ENCODE results near the gene FAM13A. TPM values are rescaled to one million over a fixed set of nuclear protein-coding genes. Genes with fewer than 3 reads are reported as not detected.
A peak's percentile ranks its signal among the peaks of the same experiment; 100 is the strongest.
"Not testable (repeated sequence)": the region's sequence is repeated elsewhere in the genome, so short reads cannot be mapped to it uniquely, and the experiment has no call there.

FAM13A gene
- total RNA-seq, 1 experiment from 2014 or later = 11.4 TPM

DNA sequence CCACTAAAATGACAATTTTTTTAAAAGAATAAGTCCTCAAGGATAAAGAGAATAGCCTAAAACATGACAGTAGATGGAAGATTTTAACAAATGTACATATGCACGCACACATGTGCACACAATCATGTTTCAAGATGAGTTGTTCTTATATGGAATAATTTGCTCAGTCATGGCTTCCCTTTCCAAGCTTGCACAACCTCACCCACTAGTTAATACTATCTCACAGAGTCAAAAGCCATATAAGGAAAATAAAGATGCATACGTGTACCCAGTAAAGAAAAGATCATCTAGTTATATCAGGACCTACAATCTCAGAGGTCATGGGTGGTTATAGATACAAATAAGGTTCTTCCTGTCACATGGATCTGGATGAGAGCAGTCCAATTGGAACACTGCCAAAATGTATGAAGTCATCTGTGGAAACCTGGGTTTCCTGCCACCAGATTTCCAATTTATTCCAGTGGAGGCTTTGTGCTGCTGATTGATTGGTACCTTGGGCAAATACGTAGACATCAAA lies 56.1 kb downstream of the FAM13A start:
- DNase-seq (ENCODE audit: low read depth) = peak; percentile 83

GRCh38 chr4:89000382-89000781 lies 56.6 kb downstream of the FAM13A start:
- no peak for DNase-seq (ENCODE audit: low read depth)

DNA sequence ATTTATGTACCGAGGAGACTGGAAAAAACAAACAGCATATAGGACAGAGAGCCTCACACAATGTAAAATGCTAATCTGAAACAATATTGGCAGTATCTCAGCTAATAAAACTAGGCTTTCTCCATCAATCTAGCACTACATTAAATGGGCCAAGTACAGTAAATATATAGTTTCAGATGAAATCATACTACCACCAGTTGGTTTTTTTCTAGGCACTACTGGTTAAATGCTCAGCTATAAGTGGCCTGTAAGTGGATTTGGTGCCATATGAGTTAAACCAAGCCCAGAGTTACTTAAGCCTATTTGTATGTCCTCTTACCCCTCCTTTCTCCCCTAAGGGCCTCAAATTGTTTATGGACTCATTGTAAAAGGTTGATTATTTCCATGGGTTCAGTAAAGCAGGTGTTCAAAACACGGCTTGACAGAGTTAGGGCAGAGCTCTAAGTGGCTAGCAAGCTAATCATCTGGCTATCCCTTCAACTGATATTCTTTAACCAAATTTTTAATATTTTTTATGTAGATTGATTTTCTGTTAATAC lies 57.5 kb downstream of the FAM13A start:
- DNase-seq (ENCODE audit: low read depth) = no peak

GRCh38 chr4:88998891-88999290 lies 58.1 kb downstream of the FAM13A start:
- DNase-seq (ENCODE audit: low read depth) = no peak

GRCh38 chr4:88998001-88998400 lies 59.0 kb downstream of the FAM13A start:
- DNase-seq (ENCODE audit: low read depth) = no peak

DNA sequence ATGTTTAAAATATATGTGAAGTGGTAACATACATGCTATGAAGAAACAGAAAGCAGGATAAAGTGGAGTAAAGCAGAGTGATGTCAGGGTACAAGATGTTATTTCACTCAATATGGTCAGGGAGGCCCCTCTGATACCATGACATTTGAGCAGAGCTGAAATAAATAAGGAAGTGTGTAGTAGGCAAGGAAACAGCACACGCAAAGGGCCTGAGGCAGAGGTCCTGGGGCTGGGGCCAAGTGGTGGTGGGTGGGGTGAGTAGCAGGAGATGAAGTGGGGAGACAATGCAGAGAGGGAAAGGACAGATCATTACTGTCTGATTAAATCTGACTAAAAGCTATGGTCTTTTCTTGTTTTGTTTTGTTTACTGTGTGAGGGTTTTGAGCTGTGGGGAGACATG lies 61.1 kb downstream of the FAM13A start:
- no peak for DNase-seq (ENCODE audit: low read depth)

DNA sequence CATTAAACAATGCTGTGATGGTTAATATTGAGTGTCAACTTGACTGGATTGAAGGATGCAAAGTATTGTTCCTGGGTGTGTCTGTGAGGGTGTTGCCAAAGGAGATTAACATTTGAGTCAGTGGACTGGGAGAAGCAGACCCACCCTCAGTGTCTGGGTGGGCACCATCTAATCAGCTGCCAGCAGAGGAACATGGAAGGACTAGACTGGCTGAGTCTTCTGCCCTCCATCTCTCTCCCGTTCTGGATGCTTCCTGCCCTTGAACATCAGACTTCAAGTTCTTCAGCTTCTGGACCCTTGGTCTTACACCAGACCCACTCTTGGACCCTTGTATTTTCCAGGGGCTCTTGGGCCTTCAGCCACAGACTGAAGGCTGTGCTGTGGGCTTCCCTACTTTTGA lies 61.7 kb downstream of the FAM13A start:
- not testable (repeated sequence) for DNase-seq (ENCODE audit: low read depth)

GRCh38 chr4:88993246-88993645 lies 63.7 kb downstream of the FAM13A start:
- DNase-seq (ENCODE audit: low read depth) = no peak

GRCh38 chr4:88991746-88992145 lies 65.2 kb downstream of the FAM13A start:
- DNase-seq (ENCODE audit: low read depth) = peak; percentile 50

DNA sequence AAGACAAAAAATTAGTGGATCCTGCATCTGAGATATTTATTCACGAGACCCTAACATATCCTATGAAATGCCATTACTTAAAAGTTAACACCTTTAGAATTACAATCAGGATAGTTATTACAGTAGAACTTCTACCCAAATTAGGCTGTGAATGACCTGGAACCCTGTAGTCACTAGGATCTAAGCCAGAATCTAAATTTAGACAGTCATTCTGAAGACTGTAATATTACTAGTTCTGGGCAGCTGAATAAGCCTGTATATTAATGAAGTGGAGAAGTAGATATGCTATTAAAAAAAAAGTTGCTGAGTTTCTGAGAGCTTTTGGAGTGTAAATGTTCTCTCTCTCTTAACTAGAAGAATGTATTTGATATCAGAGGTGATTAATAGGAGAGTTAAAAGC lies 67.0 kb downstream of the FAM13A start:
- no peak for DNase-seq (ENCODE audit: low read depth)

DNA sequence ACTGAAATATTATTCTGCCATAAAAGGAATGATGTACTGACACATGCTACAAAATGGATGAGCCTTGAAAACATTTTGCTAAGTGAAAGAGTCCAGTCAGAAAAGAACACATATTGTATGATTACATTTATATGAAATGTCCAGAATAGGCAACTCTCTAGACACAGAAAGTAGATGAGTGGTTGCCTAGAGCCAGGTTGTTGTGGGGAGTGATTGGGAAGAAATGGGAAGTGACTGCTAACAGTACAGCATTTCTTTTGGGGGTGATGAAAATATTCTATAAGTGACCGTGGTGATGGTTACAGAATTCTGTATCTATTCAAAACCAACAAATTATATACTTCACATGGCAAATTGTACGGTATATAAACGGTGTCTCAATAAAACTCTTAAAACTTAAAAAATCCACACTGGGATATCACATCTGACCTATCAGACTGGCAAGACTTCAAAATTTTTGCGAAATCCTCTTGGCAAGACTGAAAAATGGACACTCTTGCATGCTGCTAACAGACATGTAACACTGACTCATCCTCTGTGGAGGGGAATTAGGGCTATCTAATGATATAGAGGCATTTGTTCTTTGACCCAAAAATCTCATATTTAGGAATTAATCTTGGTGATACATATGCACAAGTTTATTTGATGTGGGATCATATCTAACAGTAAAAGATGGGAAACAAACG lies 71.8 kb downstream of the FAM13A start:
- peak; percentile 10 for DNase-seq (ENCODE audit: low read depth)

DNA sequence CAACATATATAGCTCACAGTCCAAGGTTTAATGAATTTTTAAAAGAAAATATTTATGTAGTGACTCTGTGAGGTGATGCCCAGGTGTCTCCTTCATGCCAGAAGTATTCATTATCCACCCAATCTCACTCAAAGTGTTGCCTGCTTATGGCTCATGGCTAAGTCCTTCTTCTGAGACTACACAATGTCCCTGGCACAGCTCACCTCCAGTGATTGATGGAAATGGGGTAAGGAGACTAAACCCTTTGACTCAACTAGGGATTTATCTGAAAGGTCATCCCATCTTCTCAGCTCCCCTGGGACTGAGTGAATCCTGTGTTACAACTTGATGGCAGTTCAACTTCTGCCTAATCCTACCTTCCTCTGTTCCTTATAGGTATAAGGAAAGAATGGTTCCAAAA lies 74.2 kb downstream of the FAM13A start:
- no peak for DNase-seq (ENCODE audit: low read depth)

DNA sequence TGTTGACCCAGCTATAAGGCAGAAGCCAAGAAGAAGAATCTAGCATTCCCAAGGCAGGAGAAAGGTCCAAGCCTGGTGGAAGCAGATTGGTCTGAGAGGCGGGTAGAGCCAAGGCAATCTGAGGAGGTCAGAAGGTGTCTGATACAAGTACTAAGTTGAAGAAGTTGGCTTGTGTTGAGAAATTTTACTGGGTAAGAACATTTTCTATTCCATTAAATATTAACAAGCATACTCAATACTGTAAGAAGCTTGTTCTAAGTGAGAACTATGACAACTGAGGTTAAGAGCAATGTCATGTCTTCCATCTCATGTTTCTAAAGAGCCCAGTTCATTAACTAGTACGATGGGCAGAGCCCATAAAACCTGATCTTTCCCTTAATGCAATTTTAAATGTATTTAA lies 75.0 kb downstream of the FAM13A start:
- no peak for DNase-seq (ENCODE audit: low read depth)

GRCh38 chr4:88981556-88981955 lies 75.4 kb downstream of the FAM13A start:
- DNase-seq (ENCODE audit: low read depth) = no peak

GRCh38 chr4:88979276-88979675 lies 77.7 kb downstream of the FAM13A start:
- no peak for DNase-seq (ENCODE audit: low read depth)

DNA sequence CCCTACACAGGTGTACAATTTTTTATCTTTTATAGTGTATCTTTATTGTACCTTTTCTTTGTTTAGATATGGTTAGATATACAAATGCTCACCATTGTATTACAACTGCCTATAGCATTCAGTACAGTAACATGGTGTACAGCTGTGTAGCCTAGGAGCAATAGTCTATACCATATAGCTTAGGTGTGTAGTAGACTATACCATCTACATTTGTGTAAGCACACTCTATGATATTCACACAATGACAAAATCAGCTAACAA lies 80.3 kb downstream of the FAM13A start:
- no peak for DNase-seq (ENCODE audit: low read depth)

GRCh38 chr4:88975958-88976774 lies 80.8 kb downstream of the FAM13A start:
- DNase-seq (ENCODE audit: low read depth) = no peak

GRCh38 chr4:88971536-88971935 lies 85.4 kb downstream of the FAM13A start:
- no peak for DNase-seq (ENCODE audit: low read depth)

GRCh38 chr4:88969746-88970145 lies 87.2 kb downstream of the FAM13A start:
- DNase-seq (ENCODE audit: low read depth) = no peak

- no peak for DNase-seq (ENCODE audit: low read depth)
Observed at GRCh38 chr4:88969271-88969670, 87.7 kb downstream of the FAM13A start.

DNA sequence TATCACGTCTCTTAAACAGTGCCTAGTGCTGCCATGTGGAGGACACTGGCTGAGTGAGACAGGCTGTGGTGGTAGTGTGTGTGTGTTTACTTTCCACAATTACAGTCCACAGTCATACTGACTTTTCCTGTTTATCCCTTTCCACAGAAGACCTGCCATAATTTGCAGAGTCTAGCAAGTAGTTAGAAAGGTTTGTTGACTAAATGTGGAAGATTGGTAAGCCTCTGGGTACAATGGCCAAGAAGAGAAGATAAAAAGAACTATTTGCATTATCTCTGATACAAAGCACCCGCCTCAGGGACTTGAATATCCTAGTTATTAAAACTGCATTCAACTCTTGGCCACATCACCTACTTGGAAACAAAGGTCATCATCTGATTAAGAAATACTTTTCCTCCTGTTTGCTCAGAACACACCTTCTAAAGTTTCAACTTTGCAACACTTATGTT lies 89.1 kb downstream of the FAM13A start:
- DNase-seq (ENCODE audit: low read depth) = no peak

DNA sequence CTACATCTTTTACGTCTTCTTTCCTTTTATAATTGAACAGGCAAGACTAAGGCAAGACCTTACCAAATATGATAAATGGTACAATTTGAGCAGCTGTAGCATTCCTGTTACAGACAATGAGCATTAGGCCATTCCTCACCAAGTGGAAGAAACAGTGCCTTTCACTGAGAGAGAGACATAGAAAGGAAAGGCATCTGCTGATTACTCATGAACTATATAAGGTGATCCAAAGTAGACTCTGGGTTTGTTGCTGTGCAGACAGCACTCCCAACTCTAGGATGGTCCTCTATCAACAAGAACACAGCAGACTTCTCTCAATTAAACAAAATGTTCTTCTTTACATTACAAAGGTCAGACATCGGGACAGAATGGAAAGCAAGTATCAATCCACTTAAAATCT lies 91.9 kb downstream of the FAM13A start:
- no peak for DNase-seq (ENCODE audit: low read depth)

DNA sequence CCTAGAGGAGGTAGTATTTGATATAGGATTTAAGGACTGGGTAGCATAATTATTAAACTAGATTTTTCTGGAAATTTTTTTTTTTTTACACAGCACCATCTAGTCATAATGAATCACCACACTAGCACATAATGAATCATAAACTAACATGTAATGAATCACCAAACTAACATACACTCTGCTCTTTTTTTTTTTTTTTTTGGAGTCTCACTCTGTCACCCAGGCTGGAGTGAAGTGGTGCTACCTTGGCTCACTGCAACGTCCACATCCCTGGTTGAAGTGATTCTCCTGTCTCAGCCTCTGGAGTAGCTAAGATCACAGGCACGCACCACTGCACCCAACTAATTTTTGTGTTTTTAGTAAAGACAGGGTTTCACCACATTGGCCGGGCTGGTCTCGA lies 92.5 kb downstream of the FAM13A start:
- peak; percentile 70 for DNase-seq (ENCODE audit: low read depth)

Measured in HT1080 (cell line).